Measurements from ENCODE around the gene OR2T33. TPM values are rescaled to one million over a fixed set of nuclear protein-coding genes. Genes with fewer than 3 reads are reported as not detected.

Gene OR2T33
- total and polyA plus RNA-seq, 2 donors (not counting 3 experiments of a cell fraction or from before 2014, with no cell fraction given): not detected

- H3K9ac ChIP-seq (replicated peaks; ENCODE audit: extremely low read depth, insufficient read depth, low read length): no peak overlapping the region
- DNase-seq (ENCODE audit: low read depth, low spot score) (no peak), FAIRE-seq (no peak)
- no peak overlapping the region for H3K4me2 ChIP-seq (ENCODE audit: insufficient read depth, low read length)
- ChIA-PET POLR2A (no interaction called here), CTCF (no interaction called here)
- no peaks in the 10 kb centered on the region for H4K20me1 ChIP-seq (replicated peaks; ENCODE audit: control insufficient read depth, extremely low read depth, insufficient read depth, low read length)
- no peaks in the 10 kb centered on the region for H3K27me3 ChIP-seq (ENCODE audit: control insufficient read depth in 2 of 2, insufficient read depth in 2 of 2, low read length in 2 of 2)
- H3K9me1 ChIP-seq (replicated peaks; ENCODE audit: control insufficient read depth, extremely low read depth, insufficient read depth, low read length): no peaks in the 10 kb centered on the region
- intact Hi-C loops (cut with micrococcal nuclease) (no loop called here), dilution Hi-C loops (cut with MboI; ENCODE audit: extremely low pct_ligation_motif_present, low sequenced_read_pairs) (no loop called here)
- peaks cover 9% of the 10 kb centered on the region for H3K9me3 ChIP-seq (replicated peaks; ENCODE audit: control insufficient read depth, insufficient read depth, low read length)
- no peaks in the 10 kb centered on the region for H3K79me2 ChIP-seq (ENCODE audit: control insufficient read depth, insufficient read depth, low read length)
- TF ChIP-seq EZH2 (IDR thresholded peaks at IDR 0.05; ENCODE audit: borderline replicate concordance, low read depth, low read length, severe bottlenecking) (no peak), MAX (IDR thresholded peaks at IDR 0.05; ENCODE audit: insufficient read depth, insufficient read length) (no peak)
- no peak overlapping the region for H2AFZ ChIP-seq (ENCODE audit: low read depth, low read length)
- no peaks in the 10 kb centered on the region for H3K36me3 ChIP-seq (ENCODE audit: control insufficient read depth in 2 of 2, extremely low read depth in 1 of 2, insufficient read depth in 2 of 2, low read length in 2 of 2)
- no peaks in the 10 kb centered on the region for H3K4me1 ChIP-seq (ENCODE audit: control insufficient read depth, extremely low read depth, insufficient read depth, low read length)
- no TSS peak for BruUV-seq (replicated peaks)
- no peak overlapping the region for H3K4me3 ChIP-seq (replicated peaks in 1 of 3; ENCODE audit: insufficient read depth in 1 of 3, low read depth in 1 of 3, low read length in 3 of 3)
- no peak overlapping the region for H3K27ac ChIP-seq (ENCODE audit: insufficient read depth, low read depth, low read length)
These were observed 52.2 kb downstream of the OR2T33 start for GRCh38 chr1:248225537-248225936.

Other genes with a start within 250 kb of the OR2T33 start
- 0.07 TPM in 1 of 2 replicates, not detected in the other for gene OR2L2, start 247.9 kb downstream of the OR2T33 start, total RNA-seq
- gene OR2L2, start 247.9 kb downstream of the OR2T33 start, polyA plus RNA-seq: not detected in 2 replicates
- not detected in 2 replicates for gene OR2L3, start 231.1 kb downstream of the OR2T33 start, total RNA-seq
- gene OR2L3, start 231.1 kb downstream of the OR2T33 start, polyA plus RNA-seq: not detected in 2 replicates
- gene OR2L13, start 182.8 kb downstream of the OR2T33 start, total RNA-seq: not detected in 2 replicates
- gene OR2L13, start 182.8 kb downstream of the OR2T33 start, polyA plus RNA-seq: not detected in 2 replicates
- not detected in 2 replicates for gene OR2M5, start 132.8 kb downstream of the OR2T33 start, total RNA-seq
- not detected in 2 replicates for gene OR2M5, start 132.8 kb downstream of the OR2T33 start, polyA plus RNA-seq
- not detected in 2 replicates for gene OR2M2, start 103.2 kb downstream of the OR2T33 start, total RNA-seq
- gene OR2M2, start 103.2 kb downstream of the OR2T33 start, polyA plus RNA-seq: not detected in 2 replicates
- not detected in 2 replicates for gene OR2M3, start 80.7 kb downstream of the OR2T33 start, total RNA-seq
- gene OR2M3, start 80.7 kb downstream of the OR2T33 start, polyA plus RNA-seq: not detected in 2 replicates
- not detected in 2 replicates for gene OR2M4, start 46.6 kb downstream of the OR2T33 start, total RNA-seq
- gene OR2M4, start 46.6 kb downstream of the OR2T33 start, polyA plus RNA-seq: not detected in 2 replicates
- not detected in 2 replicates for gene OR2T12, start 25.4 kb upstream of the OR2T33 start, total RNA-seq
- gene OR2T12, start 25.4 kb upstream of the OR2T33 start, polyA plus RNA-seq: not detected in 2 replicates
- gene OR2M7, start 46.6 kb upstream of the OR2T33 start, total RNA-seq: not detected in 2 replicates
- not detected in 2 replicates for gene OR2M7, start 46.6 kb upstream of the OR2T33 start, polyA plus RNA-seq
- not detected in 2 replicates for gene OR14C36, start 70.8 kb upstream of the OR2T33 start, total RNA-seq
- gene OR14C36, start 70.8 kb upstream of the OR2T33 start, polyA plus RNA-seq: not detected in 2 replicates
- not detected in 2 replicates for gene OR2T4, start 83.7 kb upstream of the OR2T33 start, total RNA-seq
- not detected in 2 replicates for gene OR2T4, start 83.7 kb upstream of the OR2T33 start, polyA plus RNA-seq
- gene OR2T6, start 97.8 kb upstream of the OR2T33 start, total RNA-seq: not detected in 2 replicates
- gene OR2T6, start 97.8 kb upstream of the OR2T33 start, polyA plus RNA-seq: not detected in 2 replicates
- not detected in 2 replicates for gene OR2T1, start 125.1 kb upstream of the OR2T33 start, total RNA-seq
- gene OR2T1, start 125.1 kb upstream of the OR2T33 start, polyA plus RNA-seq: not detected in 2 replicates
- gene OR2T2, start 167.7 kb upstream of the OR2T33 start, total RNA-seq: not detected in 2 replicates
- gene OR2T2, start 167.7 kb upstream of the OR2T33 start, polyA plus RNA-seq: not detected in 2 replicates
- gene OR2T3, start 195.4 kb upstream of the OR2T33 start, total RNA-seq: not detected in 2 replicates
- not detected in 2 replicates for gene OR2T3, start 195.4 kb upstream of the OR2T33 start, polyA plus RNA-seq
- gene OR2T5, start 210.6 kb upstream of the OR2T33 start, total RNA-seq: not detected in 2 replicates
- not detected in 2 replicates for gene OR2T5, start 210.6 kb upstream of the OR2T33 start, polyA plus RNA-seq
- not detected in 2 replicates for gene OR2G6, start 230.1 kb upstream of the OR2T33 start, total RNA-seq
- gene OR2G6, start 230.1 kb upstream of the OR2T33 start, polyA plus RNA-seq: not detected in 2 replicates